Thymus (tissue), 11 donors: ENCODE data around the gene RYR1. TPM values are rescaled to one million over a fixed set of nuclear protein-coding genes. Genes with fewer than 3 reads are reported as not detected.
A peak's percentile ranks its signal among the peaks of the same experiment; 100 is the strongest.
"Not testable (repeated sequence)": the region's sequence is repeated elsewhere in the genome, so short reads cannot be mapped to it uniquely, and the experiment has no call there.

Experiments
- DNase-seq, 9 donors: peaks; one replicate each; pipeline ENCODE4 v3.0.0-alpha.2; 2013; ENCODE audit warnings: low spot score in 9 of 9, low read depth in 6 of 9, missing footprints in 1 of 9
- H3K27ac ChIP-seq, 2 donors: one replicate each; pipeline ENCODE4 v1.5.1; 2013; ENCODE audit warnings: control low read depth in 1 of 2, low read depth in 1 of 2, low read length in 1 of 2, mild to moderate bottlenecking in 1 of 2, moderate library complexity in 1 of 2
- H3K27me3 ChIP-seq, 2 donors: one replicate each; pipeline ENCODE4 v1.5.1; 2013; ENCODE audit warnings: low read length in 1 of 2; ENCODE audit not compliant: control insufficient read depth in 2 of 2, insufficient read depth in 1 of 2
- H3K36me3 ChIP-seq, 2 donors: one replicate each; pipeline ENCODE4 v1.5.1; 2013; ENCODE audit warnings: low read length in 1 of 2, mild to moderate bottlenecking in 1 of 2, moderate library complexity in 1 of 2; ENCODE audit not compliant: control insufficient read depth in 2 of 2, insufficient read depth in 2 of 2
- H3K4me1 ChIP-seq, 2 donors: one replicate each; pipeline ENCODE4 v1.5.1; 2013; ENCODE audit warnings: low read length in 2 of 2; ENCODE audit not compliant: control insufficient read depth in 2 of 2, insufficient read depth in 2 of 2
- H3K4me3 ChIP-seq, 2 donors: one replicate each; pipeline ENCODE4 v1.5.1; 2013; ENCODE audit warnings: low read length in 2 of 2, control low read depth in 1 of 2, mild to moderate bottlenecking in 1 of 2
- H3K9me3 ChIP-seq, 2 donors: one replicate each; pipeline ENCODE4 v1.5.1; 2013; ENCODE audit warnings: low read length in 1 of 2, mild to moderate bottlenecking in 1 of 2; ENCODE audit not compliant: control insufficient read depth in 2 of 2, insufficient read depth in 1 of 2
- WGBS: extraction: QIAGEN DNeasy Blood & Tissue Kit; methylation state at CpG from one replicate; pipeline ENCODE4 v1.1.7; 2013; 5-methylcytosine and 5-hydroxymethylcytosine counted together
- polyA plus RNA-seq: library from polyadenylated mRNA; stranded (reverse); fragments of 200-250 nt; gene quantifications from one replicate; pipeline ENCODE4 v1.2.3, GENCODE V29; 2013
- total RNA-seq: library from RNA; stranded (reverse); fragments of 120-200 nt; gene quantifications from one replicate; pipeline ENCODE4 v1.2.4, GENCODE V29; 2013
- donor health status: healthy.

Gene RYR1
- total and polyA plus RNA-seq, 2 donors: 1.1 to 1.8 TPM

DNA sequence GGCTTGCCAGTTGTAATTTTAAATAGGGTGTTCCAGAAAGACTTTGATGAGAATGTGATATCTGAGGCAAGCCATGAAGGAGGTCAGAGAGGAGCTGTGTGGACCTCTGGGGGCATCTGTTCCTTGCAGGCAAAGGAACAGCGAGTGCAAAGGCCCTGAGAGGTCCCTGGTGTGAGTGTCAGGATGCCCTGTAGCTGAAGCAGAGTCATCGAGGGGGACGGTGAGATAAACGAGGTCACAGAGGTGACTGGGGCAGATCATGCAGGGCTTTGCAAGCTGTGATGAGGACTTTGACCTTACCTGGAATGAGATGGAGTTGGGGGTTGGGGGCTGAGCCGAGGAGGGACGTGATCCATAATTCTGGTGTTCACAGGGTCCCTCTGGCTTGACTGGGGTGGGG is 75.0 kb downstream of the RYR1 start:
- no peak for DNase-seq
- Histone ChIP-seq H3K4me1 (no peaks in the 10 kb centered on the region), H3K9me3 (no peaks in the 10 kb centered on the region), H3K4me3 (no peak overlapping the region), H3K36me3 (no peaks in the 10 kb centered on the region), H3K27me3 (peaks cover 0 to 6% of the 10 kb centered on the region in 2 donors), H3K27ac (no peak overlapping the region)
- 80% methylated on average over 6 of the region's 6 CpGs for WGBS

DNA sequence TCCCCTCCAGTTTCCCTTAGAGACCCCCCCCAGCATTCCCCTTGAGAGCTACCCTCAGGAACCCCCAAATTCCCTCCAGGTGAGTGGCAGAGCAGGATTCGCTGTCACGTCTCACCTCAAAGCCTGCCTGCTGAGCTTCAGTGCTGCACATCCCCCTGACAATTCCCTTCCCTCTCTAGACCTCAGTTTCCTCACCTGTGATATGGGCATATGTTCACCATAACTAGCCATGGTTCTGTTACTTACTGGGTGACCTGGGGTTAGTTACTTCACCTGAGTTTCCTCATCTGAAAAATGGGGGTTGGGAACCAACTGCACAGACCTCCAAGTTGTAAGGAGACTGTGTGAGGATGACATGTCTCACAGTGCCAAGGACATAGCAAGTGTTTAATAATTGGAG is 75.5 kb downstream of the RYR1 start:
- H3K36me3 ChIP-seq: no peaks in the 10 kb centered on the region
- WGBS: 100% methylated on average over 2 of the region's 2 CpGs
- no peak overlapping the region for H3K27ac ChIP-seq

GRCh38 chr19:38511074-38511708 is 77.7 kb downstream of the RYR1 start:
- H3K4me1 ChIP-seq: no peaks in the 10 kb centered on the region
- 93% methylated on average over 10 of the region's 10 CpGs for WGBS
- H3K4me3 ChIP-seq: no peak overlapping the region
- no peak overlapping the region for H3K27ac ChIP-seq
- no peak for DNase-seq
- H3K27me3 ChIP-seq: peaks cover 0 to 5% of the 10 kb centered on the region in 2 donors
- H3K36me3 ChIP-seq: no peaks in the 10 kb centered on the region
- H3K9me3 ChIP-seq: no peaks in the 10 kb centered on the region

More for the DNA sequence above, 75.5 kb downstream of the RYR1 start:
- H3K9me3 ChIP-seq: no peaks in the 10 kb centered on the region
- peaks cover 0 to 6% of the 10 kb centered on the region in 2 donors for H3K27me3 ChIP-seq
- DNase-seq: no peak
- no peak overlapping the region for H3K4me3 ChIP-seq
- no peaks in the 10 kb centered on the region for H3K4me1 ChIP-seq

DNA sequence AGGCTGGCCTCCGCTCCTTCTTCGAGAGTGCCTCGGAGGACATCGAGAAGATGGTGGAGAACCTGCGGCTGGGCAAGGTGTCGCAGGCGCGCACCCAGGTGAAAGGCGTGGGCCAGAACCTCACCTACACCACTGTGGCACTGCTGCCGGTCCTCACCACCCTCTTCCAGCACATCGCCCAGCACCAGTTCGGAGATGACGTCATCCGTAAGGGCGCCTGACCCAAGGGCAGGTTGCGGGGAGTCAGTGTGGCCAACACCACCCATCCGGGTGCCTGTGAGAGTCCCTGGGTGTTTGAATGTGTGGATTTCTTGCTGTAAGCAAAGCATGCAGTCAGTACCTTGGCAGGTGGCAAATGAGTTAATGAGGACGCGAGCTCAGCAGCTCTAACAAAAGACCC is 78.8 kb downstream of the RYR1 start:
- 96% methylated on average over 19 of the region's 19 CpGs for WGBS
- H3K4me3 ChIP-seq: no peak overlapping the region
- H3K27ac ChIP-seq: no peak overlapping the region
- no peak for DNase-seq
- no peaks in the 10 kb centered on the region for H3K9me3 ChIP-seq
- no peaks in the 10 kb centered on the region for H3K36me3 ChIP-seq
- H3K4me1 ChIP-seq: no peaks in the 10 kb centered on the region
- H3K27me3 ChIP-seq: no peaks in the 10 kb centered on the region

- not testable (repeated sequence) for H3K27me3 ChIP-seq, H3K4me1 ChIP-seq, H3K4me3 ChIP-seq, DNase-seq, H3K36me3 ChIP-seq, H3K9me3 ChIP-seq, H3K27ac ChIP-seq
- WGBS: 93% methylated on average over 6 of the region's 6 CpGs
Observed at GRCh38 chr19:38513156-38513555, 79.7 kb downstream of the RYR1 start.

- Histone ChIP-seq H3K27ac (no peak overlapping the region), H3K4me3 (no peak overlapping the region), H3K27me3 (no peaks in the 10 kb centered on the region), H3K4me1 (no peaks in the 10 kb centered on the region), H3K9me3 (no peaks in the 10 kb centered on the region), H3K36me3 (no peaks in the 10 kb centered on the region)
- WGBS: 52% methylated on average over 3 of the region's 3 CpGs
- DNase-seq: no peak
Observed at GRCh38 chr19:38513762-38514167, 80.3 kb downstream of the RYR1 start.

GRCh38 chr19:38514812-38515633 is 81.5 kb downstream of the RYR1 start:
- no peaks in the 10 kb centered on the region for H3K27me3 ChIP-seq
- no peak overlapping the region for H3K4me3 ChIP-seq
- WGBS: 39% methylated on average over 32 of the region's 32 CpGs
- H3K4me1 ChIP-seq: no peaks in the 10 kb centered on the region
- H3K36me3 ChIP-seq: no peaks in the 10 kb centered on the region
- H3K27ac ChIP-seq: no peak overlapping the region
- H3K9me3 ChIP-seq: no peaks in the 10 kb centered on the region
- peak in 8 of 9 donors; percentile 2 to 56 (median 32) for DNase-seq

- no peak overlapping the region for H3K4me3 ChIP-seq
- no peaks in the 10 kb centered on the region for H3K27me3 ChIP-seq
- H3K9me3 ChIP-seq: no peaks in the 10 kb centered on the region
- H3K4me1 ChIP-seq: no peaks in the 10 kb centered on the region
- H3K36me3 ChIP-seq: no peaks in the 10 kb centered on the region
- no peak overlapping the region for H3K27ac ChIP-seq
- 95% methylated on average over 17 of the region's 17 CpGs for WGBS
- no peak for DNase-seq
Observed at GRCh38 chr19:38515896-38516295, 82.4 kb downstream of the RYR1 start.

DNA sequence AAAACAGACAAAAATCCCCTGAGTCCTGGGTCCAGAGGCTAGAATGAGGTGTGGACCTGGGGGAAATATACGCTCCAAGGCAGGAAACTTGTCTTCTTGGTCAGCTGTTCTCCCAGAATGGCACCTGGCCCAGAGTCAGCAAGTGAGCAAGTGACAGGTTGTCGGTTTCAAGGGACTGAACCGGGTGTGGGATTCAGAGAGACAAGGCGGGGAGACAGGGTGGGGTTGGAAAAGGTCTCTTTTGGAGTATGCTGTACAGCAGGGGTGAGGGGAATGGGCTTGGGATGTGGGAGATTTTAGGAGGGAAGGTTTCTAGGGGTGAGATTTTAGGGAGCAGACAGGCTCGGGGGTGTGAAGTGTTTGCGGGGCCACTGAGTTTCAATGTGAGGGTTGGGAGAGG is 83.3 kb downstream of the RYR1 start:
- WGBS: 94% methylated on average over 6 of the region's 6 CpGs
- H3K27me3 ChIP-seq: no peaks in the 10 kb centered on the region

More for the DNA sequence above, 83.3 kb downstream of the RYR1 start:
- no peak for DNase-seq
- no peaks in the 10 kb centered on the region for H3K9me3 ChIP-seq
- no peaks in the 10 kb centered on the region for H3K4me1 ChIP-seq
- H3K27ac ChIP-seq: no peak overlapping the region
- H3K4me3 ChIP-seq: no peak overlapping the region
- H3K36me3 ChIP-seq: no peaks in the 10 kb centered on the region
